ENCODE data around the gene CIART. TPM values are rescaled to one million over a fixed set of nuclear protein-coding genes. Genes with fewer than 3 reads are reported as not detected.
A peak's percentile ranks its signal among the peaks of the same experiment; 100 is the strongest.

The CIART gene
- total and polyA plus RNA-seq, 2 of the 8 experiments (the other 6 are each of a cell fraction or from before 2014, with no cell fraction given), result 9.6 to 33.3 TPM

DNA sequence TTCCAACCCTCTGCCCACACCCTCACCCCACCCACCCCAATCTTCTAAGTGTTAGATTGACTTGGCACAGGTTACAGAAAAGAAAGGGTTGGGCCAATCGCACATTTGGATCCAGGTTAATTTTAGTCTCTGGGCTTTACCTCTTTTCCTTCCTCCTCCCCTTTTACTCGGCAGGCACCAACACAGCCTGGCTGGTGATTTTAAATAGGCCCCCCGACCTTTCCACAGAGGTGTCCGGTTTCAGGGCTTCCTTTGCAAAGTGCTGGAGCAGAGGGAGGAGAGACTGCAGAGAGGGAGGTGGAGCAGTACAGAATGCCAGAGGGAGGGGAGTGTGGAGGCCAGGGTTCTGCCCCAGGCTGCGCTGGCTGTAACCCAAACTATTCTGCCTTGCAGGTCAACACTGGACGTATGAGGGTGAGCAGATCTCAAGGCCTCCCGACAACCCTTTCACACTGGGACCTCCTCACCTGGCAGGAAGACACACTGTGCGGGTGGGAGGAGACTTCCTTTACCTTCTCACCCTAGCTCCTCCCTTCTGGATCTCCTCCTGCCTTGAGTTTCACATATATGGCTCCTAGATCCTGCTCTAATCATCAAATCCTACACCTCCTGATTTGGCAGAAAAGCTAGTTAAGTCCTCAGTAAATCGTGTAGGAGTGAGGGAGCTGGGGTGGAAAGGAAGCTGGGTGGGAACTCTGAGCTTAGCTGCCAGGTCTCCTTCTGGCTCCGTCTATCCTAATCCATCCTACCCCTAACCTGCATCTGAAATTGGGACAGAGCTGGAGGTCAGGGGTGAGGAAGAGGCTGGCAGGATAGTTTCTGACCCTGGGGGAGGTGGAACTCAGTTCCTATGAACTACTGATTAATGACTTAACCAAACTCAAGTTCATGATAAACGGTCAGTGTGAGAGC lies 22.3 kb upstream of the CIART start (continued):
- TF ChIP-seq SAP30 (IDR thresholded peaks at IDR 0.05; ENCODE audit: insufficient read depth, insufficient replicate concordance, low read length), result peak; percentile 8
- TF ChIP-seq CEBPB (IDR thresholded peaks at IDR 0.05; ENCODE audit: low read depth, low read length), result no peak
- TF ChIP-seq ZNF274 (IDR thresholded peaks at IDR 0.05; ENCODE audit: borderline replicate concordance, extremely low read depth, low read length), result no peak
- TF ChIP-seq, protein P1, sequence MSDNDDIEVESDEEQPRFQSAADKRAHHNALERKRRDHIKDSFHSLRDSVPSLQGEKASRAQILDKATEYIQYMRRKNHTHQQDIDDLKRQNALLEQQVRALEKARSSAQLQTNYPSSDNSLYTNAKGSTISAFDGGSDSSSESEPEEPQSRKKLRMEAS (IDR thresholded peaks at IDR 0.05), result no peak
- TF ChIP-seq RAD21 (IDR thresholded peaks at IDR 0.05 in 1 of 2, conservative IDR thresholded peaks at IDR 0.05 in 1 of 2; ENCODE audit: low read depth in 2 of 2, low read length in 2 of 2), result no peak
- TF ChIP-seq SIN3A (conservative IDR thresholded peaks at IDR 0.05 in 1 of 2, IDR thresholded peaks at IDR 0.05 in 1 of 2; ENCODE audit: low read depth in 1 of 2, low read length in 2 of 2), result peak in 1 of 2 experiments; percentile 36; a peak in 1 of 4 replicates
- TF ChIP-seq MAFK (IDR thresholded peaks at IDR 0.05; ENCODE audit: low read depth, low read length), result no peak
- TF ChIP-seq POLR2AphosphoS5 (IDR thresholded peaks at IDR 0.05; ENCODE audit: low read depth, low read length), result peak; percentile 78
- TF ChIP-seq SIRT6 (IDR thresholded peaks at IDR 0.05; ENCODE audit: low read length), result no peak
- TF ChIP-seq RBBP5 (IDR thresholded peaks at IDR 0.05; ENCODE audit: borderline replicate concordance, low read depth, low read length), result 0 out of 2 replicates have a peak, but pooled peaks have one; percentile 36
- TF ChIP-seq SP2 (IDR thresholded peaks at IDR 0.05; ENCODE audit: low read length), result no peak
